PC-9 (cell line): ENCODE results near the gene CACNA2D4.

Source experiments
- EZH2 ChIP-seq: fragments of 200-600 bp; sonication (generic); IDR thresholded peaks from 2 replicates; pipeline ENCODE4 v1.8.0; 2017; ENCODE audit warnings: antibody characterized with exemption, low read depth
- TF ChIP-seq, protein P1 (sequence below): fragments of 200-600 bp; sonication (generic); conservative IDR thresholded peaks from 2 replicates; pipeline ENCODE4 v1.6.1; 2017; ENCODE audit warnings: mixed run types, antibody characterized with exemption, mild to moderate bottlenecking, moderate library complexity

DNA sequence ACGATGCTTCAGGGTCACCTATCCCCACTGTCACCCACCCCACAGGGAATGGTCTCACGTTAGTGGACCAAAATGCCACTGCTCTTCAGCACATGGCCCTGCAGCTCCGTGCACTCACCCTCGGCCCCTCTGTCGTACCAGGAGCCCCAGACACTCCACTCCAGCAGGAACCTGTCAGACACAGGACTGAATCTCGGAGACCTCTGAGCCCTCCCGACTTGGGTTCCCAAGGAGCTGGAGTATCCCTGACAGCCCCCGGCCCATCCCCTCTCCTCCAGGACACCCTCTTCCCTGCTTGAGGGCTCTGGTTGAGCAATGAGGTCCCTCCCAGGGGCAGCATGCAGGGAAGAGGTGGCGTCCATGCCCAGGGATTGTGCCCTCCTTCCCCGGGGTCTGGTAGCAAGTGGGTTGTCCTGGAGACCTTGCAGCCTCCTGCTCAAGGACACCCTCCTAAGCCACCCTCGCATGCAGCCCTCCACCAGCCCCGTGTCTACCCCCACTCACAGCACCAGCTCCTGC lies 118.5 kb downstream of the CACNA2D4 start:
- TF ChIP-seq, protein P1, sequence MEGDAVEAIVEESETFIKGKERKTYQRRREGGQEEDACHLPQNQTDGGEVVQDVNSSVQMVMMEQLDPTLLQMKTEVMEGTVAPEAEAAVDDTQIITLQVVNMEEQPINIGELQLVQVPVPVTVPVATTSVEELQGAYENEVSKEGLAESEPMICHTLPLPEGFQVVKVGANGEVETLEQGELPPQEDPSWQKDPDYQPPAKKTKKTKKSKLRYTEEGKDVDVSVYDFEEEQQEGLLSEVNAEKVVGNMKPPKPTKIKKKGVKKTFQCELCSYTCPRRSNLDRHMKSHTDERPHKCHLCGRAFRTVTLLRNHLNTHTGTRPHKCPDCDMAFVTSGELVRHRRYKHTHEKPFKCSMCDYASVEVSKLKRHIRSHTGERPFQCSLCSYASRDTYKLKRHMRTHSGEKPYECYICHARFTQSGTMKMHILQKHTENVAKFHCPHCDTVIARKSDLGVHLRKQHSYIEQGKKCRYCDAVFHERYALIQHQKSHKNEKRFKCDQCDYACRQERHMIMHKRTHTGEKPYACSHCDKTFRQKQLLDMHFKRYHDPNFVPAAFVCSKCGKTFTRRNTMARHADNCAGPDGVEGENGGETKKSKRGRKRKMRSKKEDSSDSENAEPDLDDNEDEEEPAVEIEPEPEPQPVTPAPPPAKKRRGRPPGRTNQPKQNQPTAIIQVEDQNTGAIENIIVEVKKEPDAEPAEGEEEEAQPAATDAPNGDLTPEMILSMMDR: no peak
- TF ChIP-seq EZH2: no peak
